H1 (cell line): ENCODE results near the gene CDCA7L. TPM values are rescaled to one million over a fixed set of nuclear protein-coding genes. Genes with fewer than 3 reads are reported as not detected.

ENCODE experiments used
- CEBPB ChIP-seq: IDR thresholded peaks from 2 replicates; pipeline ENCODE4 v1.6.1; 2012; ENCODE audit warnings: low read depth, low read length
- FOSL1 ChIP-seq: IDR thresholded peaks from 2 replicates; pipeline ENCODE4 v1.6.1; 2011; ENCODE audit warnings: mild to moderate bottlenecking, low read depth, low read length, moderate library complexity; ENCODE audit not compliant: insufficient read depth
- GTF2F1 ChIP-seq: IDR thresholded peaks from 2 replicates; pipeline ENCODE4 v1.6.1; 2012; ENCODE audit warnings: low read depth, low read length, improper control_type of control experiment, borderline replicate concordance
- HDAC2 ChIP-seq, 2 experiments: fragments of 300-600 bp in 1 of 2; sonication (generic) in 1 of 2; IDR thresholded peaks; 2 replicates each; pipeline ENCODE4 v1.6.1; 2011 to 2012; ENCODE audit warnings: low read depth in 2 of 2, low read length in 2 of 2, mild to moderate bottlenecking in 2 of 2, moderate library complexity in 2 of 2, borderline replicate concordance in 1 of 2, inconsistent platforms in 1 of 2
- HDAC6 ChIP-seq: IDR thresholded peaks from one replicate; pipeline ENCODE4 v1.7.1; 2012; ENCODE audit warnings: low read depth, mild to moderate bottlenecking, inconsistent platforms, low read length, moderate library complexity
- POLR2A ChIP-seq, 2 experiments: IDR thresholded peaks; 1 replicate in 1 of 2; 2 replicates in 1 of 2; pipeline ENCODE4 v1.6.1; 2011; ENCODE audit warnings: low read depth in 2 of 2, low read length in 2 of 2, mild to moderate bottlenecking in 2 of 2; ENCODE audit errors: control extremely low read depth in 1 of 2
- RXRA ChIP-seq: IDR thresholded peaks from 2 replicates; pipeline ENCODE4 v1.6.1; 2011; ENCODE audit warnings: low read depth, mild to moderate bottlenecking, low read length, moderate library complexity; ENCODE audit not compliant: insufficient read depth
- SIRT6 ChIP-seq: IDR thresholded peaks from one replicate; pipeline ENCODE4 v1.7.1; 2012; ENCODE audit warnings: low read length, inconsistent platforms
- polyA plus RNA-seq, 7 experiments: library from polyadenylated mRNA; depleted of rRNA in 3 of 7; stranded (reverse) in 5 of 7; unstranded in 2 of 7; fragments of >200 nt in 5 of 7; fragments of 200-250 nt in 2 of 7; gene quantifications; 1 replicate in 5 of 7; 2 replicates in 1 of 7; 4 replicates in 1 of 7; pipeline versions ENCODE4 v1.2.1 to v1.2.3, GENCODE V29; 2011 to 2013; ENCODE audit warnings: missing spikeins in 2 of 7, mixed read lengths in 2 of 7
- total RNA-seq: library from RNA; stranded (reverse); fragmentation: NEBNext Ultra II Directional; extraction: Animal tissue kit (Norgen Biotek cat#: 25700); gene quantifications from 2 replicates; pipeline ENCODE4 v1.2.1, GENCODE V29; 2021
- TF ChIP-seq, protein P1 (sequence below): IDR thresholded peaks from 2 replicates; pipeline ENCODE4 v1.6.1; 2012; ENCODE audit warnings: low read length, inconsistent platforms
- TF ChIP-seq, protein P2 (sequence below): fragments of 300-600 bp; sonication (generic); IDR thresholded peaks from 2 replicates; pipeline ENCODE4 v1.7.1; 2012; ENCODE audit warnings: low read length, moderate library complexity, mild to moderate bottlenecking, inconsistent platforms; ENCODE audit not compliant: insufficient replicate concordance

CDCA7L gene
- total and polyA plus RNA-seq, 2 of the 8 experiments (the other 6 are each of a cell fraction or from before 2014, with no cell fraction given), result 93.8 to 168 TPM

DNA sequence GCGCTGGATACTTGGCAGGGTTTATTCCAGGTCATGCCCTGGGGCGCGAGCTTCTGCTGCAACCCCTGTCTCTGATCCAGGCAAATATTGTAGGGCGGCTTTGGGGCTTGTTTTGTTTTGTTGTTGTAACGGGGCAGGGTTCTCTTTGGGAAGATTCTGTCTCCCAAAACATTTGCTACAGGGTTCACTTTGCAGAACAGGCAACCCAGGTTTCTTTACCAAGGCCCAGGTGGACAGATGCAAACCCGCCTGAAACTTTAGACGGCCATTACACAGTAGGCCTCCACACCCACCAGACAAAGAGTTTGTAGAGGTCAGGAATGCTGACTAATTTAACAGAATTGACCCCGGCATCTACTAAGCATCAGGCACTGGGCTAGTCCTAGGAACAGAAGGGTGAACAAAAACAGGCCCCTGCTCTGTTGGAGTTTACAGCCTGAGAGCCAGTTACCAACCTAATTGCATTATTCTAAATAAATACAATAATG, 567 bp upstream of the CDCA7L start (continued):
- TF ChIP-seq, protein P1, sequence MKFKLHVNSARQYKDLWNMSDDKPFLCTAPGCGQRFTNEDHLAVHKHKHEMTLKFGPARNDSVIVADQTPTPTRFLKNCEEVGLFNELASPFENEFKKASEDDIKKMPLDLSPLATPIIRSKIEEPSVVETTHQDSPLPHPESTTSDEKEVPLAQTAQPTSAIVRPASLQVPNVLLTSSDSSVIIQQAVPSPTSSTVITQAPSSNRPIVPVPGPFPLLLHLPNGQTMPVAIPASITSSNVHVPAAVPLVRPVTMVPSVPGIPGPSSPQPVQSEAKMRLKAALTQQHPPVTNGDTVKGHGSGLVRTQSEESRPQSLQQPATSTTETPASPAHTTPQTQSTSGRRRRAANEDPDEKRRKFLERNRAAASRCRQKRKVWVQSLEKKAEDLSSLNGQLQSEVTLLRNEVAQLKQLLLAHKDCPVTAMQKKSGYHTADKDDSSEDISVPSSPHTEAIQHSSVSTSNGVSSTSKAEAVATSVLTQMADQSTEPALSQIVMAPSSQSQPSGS, result no peak
- TF ChIP-seq CEBPB (no peak), POLR2A (IDR thresholded peaks at IDR 0.05; ENCODE audit: control extremely low read depth in 1 of 2, low read depth in 2 of 2, low read length in 2 of 2) (no peak), HDAC6 (no peak), FOSL1 (no peak), RXRA (peak; percentile 89), SIRT6 (no peak), GTF2F1 (no peak), HDAC2 (IDR thresholded peaks at IDR 0.05; ENCODE audit: borderline replicate concordance in 1 of 2, low read depth in 2 of 2, low read length in 2 of 2) (no peak)
- TF ChIP-seq, protein P2, sequence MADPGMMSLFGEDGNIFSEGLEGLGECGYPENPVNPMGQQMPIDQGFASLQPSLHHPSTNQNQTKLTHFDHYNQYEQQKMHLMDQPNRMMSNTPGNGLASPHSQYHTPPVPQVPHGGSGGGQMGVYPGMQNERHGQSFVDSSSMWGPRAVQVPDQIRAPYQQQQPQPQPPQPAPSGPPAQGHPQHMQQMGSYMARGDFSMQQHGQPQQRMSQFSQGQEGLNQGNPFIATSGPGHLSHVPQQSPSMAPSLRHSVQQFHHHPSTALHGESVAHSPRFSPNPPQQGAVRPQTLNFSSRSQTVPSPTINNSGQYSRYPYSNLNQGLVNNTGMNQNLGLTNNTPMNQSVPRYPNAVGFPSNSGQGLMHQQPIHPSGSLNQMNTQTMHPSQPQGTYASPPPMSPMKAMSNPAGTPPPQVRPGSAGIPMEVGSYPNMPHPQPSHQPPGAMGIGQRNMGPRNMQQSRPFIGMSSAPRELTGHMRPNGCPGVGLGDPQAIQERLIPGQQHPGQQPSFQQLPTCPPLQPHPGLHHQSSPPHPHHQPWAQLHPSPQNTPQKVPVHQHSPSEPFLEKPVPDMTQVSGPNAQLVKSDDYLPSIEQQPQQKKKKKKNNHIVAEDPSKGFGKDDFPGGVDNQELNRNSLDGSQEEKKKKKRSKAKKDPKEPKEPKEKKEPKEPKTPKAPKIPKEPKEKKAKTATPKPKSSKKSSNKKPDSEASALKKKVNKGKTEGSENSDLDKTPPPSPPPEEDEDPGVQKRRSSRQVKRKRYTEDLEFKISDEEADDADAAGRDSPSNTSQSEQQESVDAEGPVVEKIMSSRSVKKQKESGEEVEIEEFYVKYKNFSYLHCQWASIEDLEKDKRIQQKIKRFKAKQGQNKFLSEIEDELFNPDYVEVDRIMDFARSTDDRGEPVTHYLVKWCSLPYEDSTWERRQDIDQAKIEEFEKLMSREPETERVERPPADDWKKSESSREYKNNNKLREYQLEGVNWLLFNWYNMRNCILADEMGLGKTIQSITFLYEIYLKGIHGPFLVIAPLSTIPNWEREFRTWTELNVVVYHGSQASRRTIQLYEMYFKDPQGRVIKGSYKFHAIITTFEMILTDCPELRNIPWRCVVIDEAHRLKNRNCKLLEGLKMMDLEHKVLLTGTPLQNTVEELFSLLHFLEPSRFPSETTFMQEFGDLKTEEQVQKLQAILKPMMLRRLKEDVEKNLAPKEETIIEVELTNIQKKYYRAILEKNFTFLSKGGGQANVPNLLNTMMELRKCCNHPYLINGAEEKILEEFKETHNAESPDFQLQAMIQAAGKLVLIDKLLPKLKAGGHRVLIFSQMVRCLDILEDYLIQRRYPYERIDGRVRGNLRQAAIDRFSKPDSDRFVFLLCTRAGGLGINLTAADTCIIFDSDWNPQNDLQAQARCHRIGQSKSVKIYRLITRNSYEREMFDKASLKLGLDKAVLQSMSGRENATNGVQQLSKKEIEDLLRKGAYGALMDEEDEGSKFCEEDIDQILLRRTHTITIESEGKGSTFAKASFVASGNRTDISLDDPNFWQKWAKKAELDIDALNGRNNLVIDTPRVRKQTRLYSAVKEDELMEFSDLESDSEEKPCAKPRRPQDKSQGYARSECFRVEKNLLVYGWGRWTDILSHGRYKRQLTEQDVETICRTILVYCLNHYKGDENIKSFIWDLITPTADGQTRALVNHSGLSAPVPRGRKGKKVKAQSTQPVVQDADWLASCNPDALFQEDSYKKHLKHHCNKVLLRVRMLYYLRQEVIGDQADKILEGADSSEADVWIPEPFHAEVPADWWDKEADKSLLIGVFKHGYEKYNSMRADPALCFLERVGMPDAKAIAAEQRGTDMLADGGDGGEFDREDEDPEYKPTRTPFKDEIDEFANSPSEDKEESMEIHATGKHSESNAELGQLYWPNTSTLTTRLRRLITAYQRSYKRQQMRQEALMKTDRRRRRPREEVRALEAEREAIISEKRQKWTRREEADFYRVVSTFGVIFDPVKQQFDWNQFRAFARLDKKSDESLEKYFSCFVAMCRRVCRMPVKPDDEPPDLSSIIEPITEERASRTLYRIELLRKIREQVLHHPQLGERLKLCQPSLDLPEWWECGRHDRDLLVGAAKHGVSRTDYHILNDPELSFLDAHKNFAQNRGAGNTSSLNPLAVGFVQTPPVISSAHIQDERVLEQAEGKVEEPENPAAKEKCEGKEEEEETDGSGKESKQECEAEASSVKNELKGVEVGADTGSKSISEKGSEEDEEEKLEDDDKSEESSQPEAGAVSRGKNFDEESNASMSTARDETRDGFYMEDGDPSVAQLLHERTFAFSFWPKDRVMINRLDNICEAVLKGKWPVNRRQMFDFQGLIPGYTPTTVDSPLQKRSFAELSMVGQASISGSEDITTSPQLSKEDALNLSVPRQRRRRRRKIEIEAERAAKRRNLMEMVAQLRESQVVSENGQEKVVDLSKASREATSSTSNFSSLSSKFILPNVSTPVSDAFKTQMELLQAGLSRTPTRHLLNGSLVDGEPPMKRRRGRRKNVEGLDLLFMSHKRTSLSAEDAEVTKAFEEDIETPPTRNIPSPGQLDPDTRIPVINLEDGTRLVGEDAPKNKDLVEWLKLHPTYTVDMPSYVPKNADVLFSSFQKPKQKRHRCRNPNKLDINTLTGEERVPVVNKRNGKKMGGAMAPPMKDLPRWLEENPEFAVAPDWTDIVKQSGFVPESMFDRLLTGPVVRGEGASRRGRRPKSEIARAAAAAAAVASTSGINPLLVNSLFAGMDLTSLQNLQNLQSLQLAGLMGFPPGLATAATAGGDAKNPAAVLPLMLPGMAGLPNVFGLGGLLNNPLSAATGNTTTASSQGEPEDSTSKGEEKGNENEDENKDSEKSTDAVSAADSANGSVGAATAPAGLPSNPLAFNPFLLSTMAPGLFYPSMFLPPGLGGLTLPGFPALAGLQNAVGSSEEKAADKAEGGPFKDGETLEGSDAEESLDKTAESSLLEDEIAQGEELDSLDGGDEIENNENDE, result no peak
